HG03558 (cell line): ENCODE data around the gene ERRFI1.
A peak's percentile ranks its signal among the peaks of the same experiment; 100 is the strongest.

Source experiments
- ATAC-seq: cut with Tn5 transposase; IDR thresholded peaks from one replicate; pipeline ENCODE4 v1.9.1; 2021; ENCODE audit warnings: moderate number of reproducible peaks; ENCODE audit not compliant: unreplicated experiment; ENCODE audit errors: extremely low read depth

The ERRFI1 gene

GRCh38 chr1:8006037-8006963, 19.8 kb downstream of the ERRFI1 start:
- no peak for ATAC-seq

DNA sequence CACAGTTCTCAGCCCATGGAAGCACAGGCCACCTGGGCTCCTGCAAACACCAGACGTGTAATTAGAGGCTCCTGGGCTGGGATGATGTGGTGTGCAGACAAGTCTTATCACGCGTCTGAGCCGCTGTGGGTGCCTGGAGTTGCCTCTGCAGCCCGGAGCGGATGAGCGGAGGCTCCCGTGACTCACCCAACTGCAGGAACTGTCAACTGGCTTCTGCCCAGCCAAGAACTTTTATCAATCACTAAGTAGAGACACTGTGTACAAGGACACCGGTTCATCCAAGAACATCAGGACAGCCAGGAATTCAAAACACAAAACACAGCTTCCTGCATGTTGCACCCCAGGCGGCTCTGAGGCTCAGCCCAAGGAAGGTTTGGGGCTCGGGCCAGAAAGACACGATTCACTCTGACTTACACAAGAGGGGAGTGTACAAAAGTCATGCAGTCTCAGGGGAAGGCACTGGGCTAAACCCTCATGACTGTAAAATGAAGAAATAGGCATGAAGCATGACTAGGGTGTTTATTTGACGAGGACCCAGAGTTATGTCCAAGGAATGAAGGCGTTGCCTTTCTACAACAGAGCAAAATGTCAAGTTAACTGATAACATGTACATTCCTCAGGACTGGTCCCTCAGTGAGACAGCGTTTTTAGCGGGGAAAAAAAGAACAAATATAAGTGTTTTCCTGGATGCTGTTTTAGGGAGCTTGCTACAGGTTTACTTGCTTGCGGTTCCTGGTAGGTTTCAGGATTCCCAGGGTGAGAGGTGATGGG, 21.1 kb downstream of the ERRFI1 start:
- no peak for ATAC-seq

DNA sequence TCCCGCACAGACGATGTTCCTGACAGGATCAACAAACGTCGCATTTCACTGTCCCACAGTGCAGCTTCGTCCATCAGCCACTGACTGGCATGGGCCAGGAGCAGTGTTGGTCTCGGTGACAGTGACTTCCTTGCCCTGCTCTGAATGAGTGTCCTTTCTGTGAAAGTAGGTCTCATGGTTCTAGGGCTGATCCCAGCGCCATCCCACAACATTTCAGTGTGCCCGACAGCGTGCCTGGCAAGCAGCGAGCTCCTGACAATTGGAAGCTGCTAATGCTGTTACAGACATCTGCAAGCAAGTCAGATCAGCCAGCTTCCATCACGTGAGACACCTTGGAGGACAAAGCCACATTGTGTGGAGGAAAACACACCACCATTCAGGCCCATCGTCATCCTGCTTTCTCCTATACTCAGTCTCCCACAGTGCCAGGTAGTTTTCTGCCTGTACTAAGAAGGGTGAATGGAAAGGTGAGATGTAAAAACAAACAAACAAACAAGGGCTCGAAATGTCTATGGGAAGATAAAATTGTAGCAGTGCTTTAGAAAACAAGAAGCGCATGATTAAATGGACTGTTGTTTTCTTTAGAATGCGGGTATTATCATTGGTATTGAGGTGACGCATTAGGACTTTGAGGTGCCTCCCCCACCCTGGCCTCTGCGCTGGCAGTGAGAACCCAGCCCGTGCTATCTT, 21.9 kb downstream of the ERRFI1 start:
- ATAC-seq: no peak

DNA sequence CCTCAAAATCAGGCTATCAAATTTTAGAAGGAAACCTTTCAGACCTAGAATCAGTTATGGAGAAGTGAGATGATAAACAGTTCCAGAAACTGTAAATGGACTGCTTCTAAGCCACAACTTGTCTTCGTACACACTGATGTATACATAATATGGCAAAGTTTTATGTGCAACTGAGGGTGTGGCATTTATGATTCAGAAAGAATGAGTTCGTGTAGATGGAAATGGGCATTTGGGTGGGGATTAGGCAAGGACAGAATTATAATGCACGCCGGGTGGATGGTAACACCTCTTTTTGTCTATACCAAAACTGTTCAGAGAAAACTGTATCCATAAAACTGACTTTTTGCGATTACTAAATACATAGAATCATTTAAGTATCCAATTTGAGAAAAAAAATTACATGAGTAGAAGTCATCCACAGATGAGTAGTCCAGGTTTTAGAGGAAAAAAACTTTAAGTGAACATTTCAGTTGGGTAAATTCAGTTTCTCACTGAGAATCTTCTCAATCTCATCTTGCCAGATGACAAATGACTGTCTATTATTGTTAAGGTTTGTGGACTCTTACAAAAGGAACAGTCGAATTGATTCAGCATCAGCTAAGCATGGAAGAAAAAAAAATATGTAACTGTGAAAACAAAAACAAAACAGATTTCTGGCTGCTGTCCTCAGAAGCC, 22.5 kb downstream of the ERRFI1 start:
- ATAC-seq: no peak

GRCh38 chr1:8002921-8003320, 23.2 kb downstream of the ERRFI1 start:
- no peak for ATAC-seq

DNA sequence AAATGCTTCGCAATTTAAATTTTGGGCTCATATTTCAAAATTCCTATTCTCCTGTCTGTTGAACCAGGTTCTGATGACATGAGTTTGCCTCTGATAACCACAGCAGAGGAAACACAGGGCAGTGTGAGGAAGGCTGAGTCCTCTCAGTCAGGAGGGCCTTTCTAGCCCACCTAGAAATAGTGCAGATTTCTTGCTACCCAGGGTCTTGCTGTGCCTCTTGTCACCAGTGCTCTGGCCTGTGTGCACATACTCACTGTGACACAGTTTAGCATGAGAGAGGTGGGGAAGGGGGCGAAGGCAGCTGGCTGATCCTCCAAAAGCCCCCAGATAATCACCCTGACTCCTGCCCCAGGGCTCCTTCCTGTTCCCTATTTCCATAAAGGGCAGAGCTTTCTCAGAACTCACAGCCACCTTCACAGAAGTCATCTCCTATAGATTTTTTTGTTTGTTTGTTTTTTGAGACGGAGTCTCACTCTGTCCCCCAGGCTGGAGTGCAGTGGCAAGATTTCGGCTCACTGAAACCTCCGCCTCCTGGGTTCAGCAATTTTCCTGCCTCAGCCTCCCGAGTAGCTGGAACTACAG, 23.7 kb downstream of the ERRFI1 start:
- no peak for ATAC-seq

DNA sequence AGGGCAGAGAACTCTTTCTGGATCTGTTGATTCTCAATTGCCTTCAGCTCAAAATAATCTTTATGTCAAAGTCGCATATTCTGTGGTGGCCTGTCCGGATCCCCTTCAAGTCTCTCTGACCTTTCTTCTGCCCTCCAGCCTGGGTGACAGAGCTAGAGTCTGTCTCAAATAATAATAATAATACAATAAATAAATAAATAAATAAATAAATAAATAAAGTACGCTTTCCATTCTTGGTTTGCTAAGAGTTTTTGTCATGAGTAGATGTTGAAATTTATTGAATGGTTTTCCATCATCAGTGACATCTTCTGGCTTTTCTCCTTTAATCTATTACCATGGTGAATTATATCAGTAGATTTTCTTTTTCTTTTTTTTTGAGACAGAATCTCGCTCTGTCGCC, 30.7 kb downstream of the ERRFI1 start:
- ATAC-seq: no peak

DNA sequence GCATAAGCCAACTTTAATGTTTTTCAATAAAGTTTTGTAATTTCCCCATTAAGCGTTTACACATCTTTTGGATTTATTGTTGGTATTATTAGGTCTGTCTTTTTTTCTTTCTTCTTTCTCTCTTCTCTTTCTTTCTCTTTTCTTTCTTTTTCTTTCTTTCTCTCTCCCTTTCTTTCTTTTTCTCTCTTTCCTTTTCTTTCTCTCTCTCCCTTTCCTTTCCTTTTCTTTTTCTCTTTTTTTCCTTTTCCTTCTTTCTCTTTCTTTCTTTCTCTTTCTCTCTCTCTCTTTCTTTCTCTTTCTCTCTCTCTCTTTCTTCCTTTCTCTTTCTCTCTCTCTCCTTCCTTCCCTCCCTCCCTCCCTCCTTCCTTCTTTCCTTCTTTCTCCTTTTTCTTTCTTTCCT, 31.3 kb downstream of the ERRFI1 start:
- ATAC-seq: no peak

- peak; percentile 78 for ATAC-seq
Observed at GRCh38 chr1:7993593-7994479, 32.3 kb downstream of the ERRFI1 start.

DNA sequence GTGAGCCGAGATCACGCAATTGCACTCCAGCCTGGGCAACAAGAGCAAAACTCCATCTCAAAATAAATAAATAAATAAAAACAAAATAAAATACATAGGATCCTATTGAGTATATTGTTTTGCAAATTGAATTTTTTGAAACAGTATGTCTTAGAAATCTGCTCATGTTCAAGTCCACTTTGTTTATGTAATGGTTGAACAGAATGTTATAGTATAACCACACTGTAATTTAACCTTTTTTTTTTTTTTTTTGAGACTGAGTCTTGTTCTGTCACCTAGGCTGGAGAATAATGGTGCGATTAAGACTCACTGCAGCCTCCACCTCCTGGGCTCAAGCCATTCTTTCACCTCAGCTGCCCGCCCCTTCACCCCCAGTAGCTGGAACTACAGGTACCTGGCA, 33.2 kb downstream of the ERRFI1 start:
- no peak for ATAC-seq

GRCh38 chr1:7991504-7992440, 34.3 kb downstream of the ERRFI1 start:
- no peak for ATAC-seq

GRCh38 chr1:7989762-7990428, 36.2 kb downstream of the ERRFI1 start:
- no peak for ATAC-seq

- ATAC-seq: no peak
Observed at GRCh38 chr1:7988576-7988975, 37.5 kb downstream of the ERRFI1 start.

GRCh38 chr1:7987528-7987927, 38.6 kb downstream of the ERRFI1 start:
- ATAC-seq: no peak

- ATAC-seq: no peak
Observed at GRCh38 chr1:7985851-7986612, 40.1 kb downstream of the ERRFI1 start.

DNA sequence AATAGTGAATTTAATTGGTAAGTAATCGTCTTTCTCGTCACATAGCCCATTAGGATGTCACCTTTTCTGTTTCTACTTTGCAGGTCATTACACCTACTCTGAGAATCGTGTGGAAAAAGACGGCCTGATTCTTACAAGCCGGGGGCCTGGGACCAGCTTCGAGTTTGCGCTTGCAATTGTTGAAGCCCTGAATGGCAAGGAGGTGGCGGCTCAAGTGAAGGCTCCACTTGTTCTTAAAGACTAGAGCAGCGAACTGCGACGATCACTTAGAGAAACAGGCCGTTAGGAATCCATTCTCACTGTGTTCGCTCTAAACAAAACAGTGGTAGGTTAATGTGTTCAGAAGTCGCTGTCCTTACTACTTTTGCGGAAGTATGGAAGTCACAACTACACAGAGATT, 41.3 kb downstream of the ERRFI1 start:
- no peak for ATAC-seq
